Osteocyte (in vitro differentiated cells): ENCODE results near the gene HOTAIR. TPM values are rescaled to one million over a fixed set of nuclear protein-coding genes. Genes with fewer than 3 reads are reported as not detected.

Experiments used
- DNase-seq: peaks from one replicate; pipeline ENCODE4 v3.0.0; 2021; ENCODE audit warnings: mixed read lengths; ENCODE audit not compliant: unreplicated experiment; ENCODE audit errors: extremely low spot score
- H3K27ac Mint-ChIP-seq: one replicate; pipeline ENCODE4 v1.8.0; 2021; ENCODE audit warnings: mild to moderate bottlenecking, mixed read lengths; ENCODE audit not compliant: unreplicated experiment
- H3K27me3 Mint-ChIP-seq: one replicate; pipeline ENCODE4 v1.8.0; 2021; ENCODE audit warnings: mixed read lengths; ENCODE audit not compliant: unreplicated experiment
- H3K36me3 Mint-ChIP-seq: one replicate; pipeline ENCODE4 v1.8.0; 2021; ENCODE audit warnings: mixed read lengths; ENCODE audit not compliant: unreplicated experiment
- H3K4me1 Mint-ChIP-seq: one replicate; pipeline ENCODE4 v1.8.0; 2021; ENCODE audit warnings: mixed read lengths; ENCODE audit not compliant: unreplicated experiment
- H3K4me3 Mint-ChIP-seq: one replicate; pipeline ENCODE4 v1.8.0; 2021; ENCODE audit warnings: mild to moderate bottlenecking, moderate library complexity, mixed read lengths; ENCODE audit not compliant: unreplicated experiment
- H3K9me3 Mint-ChIP-seq: one replicate; pipeline ENCODE4 v1.8.0; 2021; ENCODE audit warnings: mixed read lengths; ENCODE audit not compliant: unreplicated experiment
- CTCF ChIP-seq: fragments of 200-600 bp; sonication (generic); IDR thresholded peaks from 2 replicates; pipeline ENCODE4 v1.5.0; 2021; ENCODE audit warnings: antibody characterized with exemption, mild to moderate bottlenecking, moderate library complexity
- total RNA-seq: library from RNA; stranded (reverse); gene quantifications from 2 replicates; pipeline ENCODE4 v1.2.1, GENCODE V29; 2021

Gene HOTAIR
- total RNA-seq, 1 donor from 2014 or later = not detected

GRCh38 chr12:53998110-53998899 lies 23.6 kb upstream of the HOTAIR start:
- Mint-ChIP-seq H3K4me3 (no peak overlapping the region), H3K27me3 (peaks cover 96% of the 10 kb centered on the region), H3K9me3 (no peaks in the 10 kb centered on the region), H3K4me1 (peaks cover 34% of the 10 kb centered on the region), H3K36me3 (peaks cover 2% of the 10 kb centered on the region), H3K27ac (no peak overlapping the region)
- DNase-seq = no peak
- no peak for TF ChIP-seq CTCF

- peaks cover 33% of the 10 kb centered on the region for H3K4me1 Mint-ChIP-seq
- H3K9me3 Mint-ChIP-seq = no peaks in the 10 kb centered on the region
- H3K4me3 Mint-ChIP-seq = no peak overlapping the region
- peaks cover 96% of the 10 kb centered on the region for H3K27me3 Mint-ChIP-seq
- DNase-seq = no peak
- TF ChIP-seq CTCF = no peak
- no peak overlapping the region for H3K27ac Mint-ChIP-seq
- peaks cover 2% of the 10 kb centered on the region for H3K36me3 Mint-ChIP-seq
Measured at GRCh38 chr12:53997204-53998109, 22.7 kb upstream of the HOTAIR start.

GRCh38 chr12:53996240-53997203 lies 21.8 kb upstream of the HOTAIR start:
- DNase-seq = no peak
- TF ChIP-seq CTCF = no peak
- Mint-ChIP-seq H3K36me3 (peaks cover 2% of the 10 kb centered on the region), H3K4me3 (peak overlapping the region; percentile 73), H3K4me1 (peaks cover 31% of the 10 kb centered on the region), H3K9me3 (no peaks in the 10 kb centered on the region), H3K27ac (no peak overlapping the region), H3K27me3 (peaks cover 96% of the 10 kb centered on the region)

GRCh38 chr12:53995378-53996239 lies 20.9 kb upstream of the HOTAIR start:
- DNase-seq = no peak
- Mint-ChIP-seq H3K4me1 (peaks cover 31% of the 10 kb centered on the region), H3K27me3 (peaks cover 96% of the 10 kb centered on the region)

More at GRCh38 chr12:53995378-53996239, 20.9 kb upstream of the HOTAIR start:
- peaks cover 2% of the 10 kb centered on the region for H3K36me3 Mint-ChIP-seq
- H3K9me3 Mint-ChIP-seq = no peaks in the 10 kb centered on the region
- peak overlapping the region; percentile 73 for H3K4me3 Mint-ChIP-seq
- no peak for TF ChIP-seq CTCF
- H3K27ac Mint-ChIP-seq = peak overlapping the region; percentile 73
